Renal cortical epithelial cell (primary cell): Measurements from ENCODE around the gene PCGF2. TPM values are rescaled to one million over a fixed set of nuclear protein-coding genes. Genes with fewer than 3 reads are reported as not detected.
"Not testable (repeated sequence)": the region's sequence is repeated elsewhere in the genome, so short reads cannot be mapped to it uniquely, and the experiment has no call there.

Experiments
- DNase-seq: peaks from one replicate; pipeline ENCODE4 v3.0.0-alpha.2; 2011; ENCODE audit warnings: low read depth
- total RNA-seq: library from RNA; depleted of rRNA; stranded (reverse); fragments of >200 nt; gene quantifications from 2 replicates; pipeline ENCODE4 v1.2.3, GENCODE V29; 2014

Gene PCGF2
- total RNA-seq, result 1.7 and 8.6 TPM in 2 replicates

DNA sequence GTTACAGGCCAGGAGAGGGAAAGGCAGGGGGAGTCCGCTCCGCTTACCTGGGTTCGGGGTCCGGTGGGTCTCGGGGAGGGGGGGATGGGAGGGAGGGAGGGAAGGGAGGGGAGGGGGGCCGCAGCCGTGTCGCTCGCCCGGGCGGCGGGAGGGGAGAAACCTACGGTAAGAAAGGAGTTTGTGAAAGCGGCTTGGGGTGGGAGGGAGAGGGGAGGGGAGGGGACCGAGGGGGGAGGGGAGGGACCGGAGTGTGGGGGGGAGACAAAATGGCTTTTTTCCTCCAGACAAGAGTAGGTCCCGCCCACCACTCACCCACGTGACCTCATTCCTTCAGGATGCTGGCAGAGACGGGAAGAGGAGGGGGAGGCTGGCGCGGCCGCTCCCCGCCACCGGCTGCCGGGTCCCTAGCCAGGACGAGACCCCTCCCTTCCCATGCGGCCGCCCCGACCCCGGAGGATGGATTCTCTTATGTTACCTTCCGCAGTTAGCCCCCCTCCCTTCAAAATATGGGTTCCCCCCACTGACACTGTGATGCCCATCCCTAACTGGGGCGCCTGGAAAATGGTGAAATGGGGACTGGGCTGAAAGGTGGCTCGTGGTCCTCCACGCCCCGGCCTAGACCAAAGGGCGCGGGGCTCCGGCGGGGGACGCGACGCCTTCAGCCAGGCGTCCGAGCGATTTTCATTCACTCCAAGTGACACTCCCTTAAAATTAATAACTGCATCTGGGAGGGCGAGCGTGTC is at the start of gene PCGF2:
PCGF2 (minus strand) TSS at position 188 of the 743 bp plus-strand sequence. CDS start 7,934 bp downstream, outside the sequence.
- peak; percentile 79 for DNase-seq

DNA sequence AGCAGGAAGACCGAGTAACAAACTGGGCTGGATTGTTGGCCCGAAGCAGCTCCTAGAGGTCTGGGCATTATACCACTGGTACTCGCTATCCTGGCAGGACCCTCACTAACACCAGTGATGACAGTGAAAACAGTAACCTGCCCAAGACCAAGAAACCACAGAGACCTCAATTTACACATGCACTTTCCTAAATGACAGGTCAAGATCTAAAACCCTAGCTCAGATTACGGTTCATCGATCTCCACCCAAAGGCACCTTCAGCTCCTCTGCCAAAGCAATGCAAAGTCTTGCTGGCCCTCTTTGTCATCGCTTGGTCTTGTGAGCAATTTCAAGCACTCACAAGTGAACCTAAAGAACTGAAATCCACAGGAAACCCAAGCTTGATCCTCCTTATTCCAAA is 49.7 kb upstream of the PCGF2 start:
- no peak for DNase-seq

DNA sequence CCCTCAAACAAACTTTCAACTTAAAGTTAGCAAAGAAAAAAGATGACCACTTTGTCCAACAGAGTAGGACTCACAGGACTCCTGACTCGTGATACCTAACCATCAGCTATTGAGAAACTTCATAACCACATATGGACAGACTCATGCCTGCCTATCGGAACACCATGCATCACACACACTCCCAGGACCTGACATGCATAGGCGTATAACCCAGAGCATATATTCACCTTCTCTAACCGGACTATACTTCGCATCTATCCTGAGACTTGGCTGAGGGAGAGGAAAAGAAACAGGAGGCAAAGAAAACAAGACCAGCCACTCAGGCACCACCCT is 49.0 kb upstream of the PCGF2 start:
- peak; percentile 37 for DNase-seq

DNA sequence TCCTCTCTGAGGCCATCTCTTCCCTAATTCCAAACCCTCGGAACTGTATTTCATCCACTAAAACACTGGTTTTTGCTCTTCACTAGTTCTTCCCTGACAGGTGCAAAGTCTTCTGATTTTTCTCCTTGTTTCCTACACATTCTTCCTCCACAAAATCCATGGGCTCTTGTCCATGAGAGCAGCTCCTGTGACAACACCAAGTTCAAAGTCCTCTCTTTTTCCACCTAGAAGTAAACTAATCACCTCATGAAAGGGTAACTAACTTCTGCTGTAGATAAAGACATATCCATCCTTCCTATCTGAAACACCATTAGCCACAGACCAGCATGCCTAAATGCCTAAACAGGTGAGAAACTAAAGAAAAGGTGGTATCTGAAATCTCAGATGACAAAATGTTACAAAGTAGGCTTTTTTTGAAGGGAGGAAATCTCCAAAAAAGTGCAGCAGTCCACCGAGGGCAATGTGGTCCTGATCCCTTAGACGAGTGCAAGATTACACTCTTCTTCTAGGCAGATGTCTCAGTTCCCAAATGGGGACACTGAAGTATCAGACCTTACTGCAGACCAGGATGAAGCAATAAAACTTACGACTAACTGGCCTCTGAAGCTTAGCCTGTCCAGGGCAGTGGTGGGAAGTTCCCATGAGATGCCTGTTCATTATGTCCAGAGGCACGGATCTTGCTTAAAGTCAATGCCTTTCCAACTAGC is 48.5 kb upstream of the PCGF2 start:
- no peak for DNase-seq

DNA sequence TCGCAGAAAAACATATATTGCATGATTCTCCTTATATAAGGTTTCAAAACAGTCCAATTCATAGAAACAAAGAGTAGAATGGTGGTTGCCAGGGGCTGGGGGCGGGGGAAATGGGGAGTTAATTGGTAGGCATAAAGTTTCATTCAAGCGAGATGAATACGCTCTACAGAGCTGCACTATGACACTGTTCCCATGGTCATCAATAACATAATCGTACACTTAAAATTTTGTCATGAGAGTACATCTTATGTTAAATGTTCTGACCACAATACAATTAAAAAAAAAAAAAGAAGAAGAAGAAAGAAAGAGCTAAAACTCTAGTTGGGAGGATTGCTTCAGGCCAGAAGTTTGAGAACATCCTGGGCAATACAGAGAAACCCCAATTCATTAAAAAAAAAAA is 46.1 kb upstream of the PCGF2 start:
- no peak for DNase-seq

DNA sequence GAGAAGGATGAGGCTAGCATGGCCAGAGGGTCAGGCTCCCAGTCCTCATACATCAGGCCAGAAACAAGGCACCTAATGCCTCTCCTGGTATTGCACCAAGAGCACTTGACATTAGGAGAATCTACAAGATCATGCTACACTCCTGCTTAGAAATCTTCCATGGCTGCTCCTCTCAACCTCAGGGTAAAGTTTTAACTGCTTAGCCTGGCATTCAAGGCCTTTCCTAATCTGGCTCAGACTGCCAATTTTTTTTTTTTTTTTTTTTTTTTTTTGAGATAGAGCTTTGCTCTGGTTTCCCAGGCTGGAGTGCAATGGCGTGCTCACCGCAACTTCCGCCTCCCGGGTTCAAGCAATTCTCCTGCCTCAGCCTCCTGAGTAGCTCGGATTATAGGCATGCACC is 43.0 kb upstream of the PCGF2 start:
- DNase-seq, result no peak

DNA sequence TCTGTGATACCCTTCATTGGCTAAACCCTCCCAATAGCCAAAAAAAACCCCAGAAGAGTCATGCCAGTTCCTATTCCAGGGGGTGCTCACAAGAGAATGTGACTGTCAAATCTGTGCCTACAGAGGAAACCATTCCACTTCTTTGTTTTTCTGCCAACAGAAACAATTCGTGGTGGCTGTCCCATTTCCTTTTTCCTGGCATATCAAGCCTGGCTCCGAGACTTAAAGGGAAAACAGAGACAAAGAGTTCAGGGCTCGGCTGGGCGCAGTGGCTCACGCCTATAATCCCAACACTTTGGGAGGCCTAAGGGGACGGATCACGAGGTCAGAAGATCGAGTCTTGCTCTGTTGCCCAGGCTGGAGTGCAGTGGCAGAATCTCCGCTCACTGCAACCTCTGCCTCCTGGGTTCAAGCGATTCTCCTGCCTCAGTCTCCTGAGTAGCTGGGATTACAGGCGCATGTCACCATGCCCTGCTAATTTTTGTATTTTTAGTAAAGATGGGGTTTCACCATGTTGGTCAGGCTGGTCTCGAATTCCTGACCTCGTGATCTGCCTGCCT is 42.1 kb upstream of the PCGF2 start:
- DNase-seq, result not testable (repeated sequence)

DNA sequence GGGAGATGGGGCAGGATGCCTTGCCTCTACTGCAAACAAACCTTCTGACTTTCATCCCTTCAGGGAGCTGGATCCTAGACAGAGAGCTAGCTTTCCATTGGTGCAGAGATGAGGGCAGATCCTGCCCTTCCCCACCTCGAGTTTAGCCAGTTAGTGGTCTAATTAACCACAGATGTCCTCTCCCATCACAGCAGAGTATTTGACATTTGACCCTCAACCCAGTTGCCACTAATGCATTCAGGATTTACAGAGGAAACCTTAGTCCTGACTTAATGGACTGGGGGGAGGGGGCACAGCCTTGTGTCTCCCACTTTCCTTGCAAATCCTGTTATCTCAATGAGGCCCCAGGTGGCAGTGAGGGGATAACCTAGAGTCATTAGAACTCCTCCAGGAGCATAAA is 41.0 kb upstream of the PCGF2 start:
- DNase-seq, result no peak

DNA sequence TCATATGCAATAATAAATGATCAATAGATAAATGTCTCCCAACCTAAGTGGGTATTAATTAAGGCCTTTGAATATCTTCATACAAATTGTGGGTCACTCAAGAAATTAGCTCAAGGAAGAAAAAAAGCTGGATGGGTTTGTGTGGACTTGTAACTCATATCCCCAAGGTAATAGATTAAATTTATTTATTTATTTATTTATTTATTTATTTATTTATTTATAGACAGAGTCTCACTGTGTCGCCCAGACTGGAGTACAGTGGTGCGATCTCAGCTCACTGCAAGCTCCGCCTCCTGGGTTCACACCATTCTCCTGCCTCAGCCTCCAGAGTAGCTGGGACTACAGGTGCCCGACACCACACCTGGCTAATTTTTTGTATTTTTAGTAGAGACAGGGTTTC is 39.9 kb upstream of the PCGF2 start:
- DNase-seq, result not testable (repeated sequence)

DNA sequence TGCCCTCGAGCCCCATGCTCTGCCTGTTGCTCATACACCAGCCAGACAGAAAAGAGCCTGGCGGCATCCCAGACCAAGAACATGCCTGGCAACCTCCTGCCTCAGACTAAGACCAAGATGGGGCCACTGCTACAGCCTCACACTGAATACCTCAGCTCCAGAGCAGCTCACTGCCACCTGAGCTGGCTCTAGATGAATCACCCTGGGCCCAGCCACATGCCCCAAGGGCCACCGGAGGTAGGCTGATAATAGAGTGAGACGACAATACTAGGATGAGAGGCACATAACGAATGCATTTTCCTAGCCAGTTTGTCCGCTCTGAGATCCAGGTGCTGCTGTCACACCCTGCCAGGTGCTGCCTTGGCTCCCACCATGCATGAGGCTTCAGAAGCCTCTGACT is 38.2 kb upstream of the PCGF2 start:
- no peak for DNase-seq

DNA sequence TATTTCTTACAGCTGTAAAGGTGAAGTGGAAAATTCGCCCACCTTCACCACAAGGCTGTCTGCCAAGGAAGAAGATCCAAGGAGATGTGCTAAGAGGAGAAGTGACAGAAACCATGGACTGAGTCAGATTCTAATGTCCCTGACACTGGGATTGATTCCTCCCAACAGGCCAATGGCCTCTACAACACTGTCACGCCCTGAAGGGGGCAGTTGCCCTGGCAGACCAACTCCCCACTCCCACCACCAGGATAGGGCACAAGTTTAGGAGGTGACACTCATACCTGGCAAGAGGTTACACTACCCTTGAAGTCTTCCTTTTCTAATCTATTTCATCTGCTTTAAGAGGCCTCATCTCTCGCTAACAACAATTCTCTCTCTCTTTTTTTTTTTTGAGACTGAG is 35.1 kb upstream of the PCGF2 start:
- DNase-seq, result no peak

DNA sequence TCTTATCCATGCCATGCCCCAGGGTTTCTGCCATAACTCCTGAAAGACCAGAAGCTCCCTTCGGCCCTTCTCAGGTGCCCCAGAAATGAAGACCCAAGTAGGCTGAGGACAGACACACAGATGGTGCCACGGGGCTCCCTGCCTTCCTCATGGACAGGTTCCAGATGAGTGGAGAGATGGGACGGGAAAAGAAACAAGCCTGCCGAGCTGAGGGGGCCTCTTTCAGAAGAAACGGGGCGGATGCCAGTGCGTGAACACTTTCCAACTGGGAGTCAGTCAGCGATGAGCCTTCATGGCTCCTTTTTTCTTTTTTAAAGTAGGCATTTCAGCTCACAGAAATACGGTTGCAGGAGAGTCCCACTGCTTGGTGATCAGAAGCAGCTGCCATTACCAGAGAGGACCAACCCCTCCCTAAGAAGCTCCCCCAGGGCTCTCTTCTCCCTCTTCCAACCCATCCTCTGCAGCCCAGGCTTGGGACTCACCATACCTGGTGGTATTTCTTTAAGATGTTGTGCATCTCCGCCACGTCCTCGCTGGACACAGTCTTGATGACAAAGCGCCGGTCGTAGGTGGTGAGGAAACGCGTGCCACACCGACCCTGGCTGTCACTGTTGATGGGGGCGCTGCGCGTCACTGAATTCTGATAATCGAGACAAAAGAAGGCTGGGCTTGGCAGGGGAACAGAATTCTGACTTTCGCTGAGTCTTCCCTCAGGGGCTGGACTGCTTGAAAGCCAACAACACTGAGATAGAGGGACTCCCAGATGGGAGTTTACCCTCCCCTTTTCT is 32.0 kb upstream of the PCGF2 start:
- no peak for DNase-seq

DNA sequence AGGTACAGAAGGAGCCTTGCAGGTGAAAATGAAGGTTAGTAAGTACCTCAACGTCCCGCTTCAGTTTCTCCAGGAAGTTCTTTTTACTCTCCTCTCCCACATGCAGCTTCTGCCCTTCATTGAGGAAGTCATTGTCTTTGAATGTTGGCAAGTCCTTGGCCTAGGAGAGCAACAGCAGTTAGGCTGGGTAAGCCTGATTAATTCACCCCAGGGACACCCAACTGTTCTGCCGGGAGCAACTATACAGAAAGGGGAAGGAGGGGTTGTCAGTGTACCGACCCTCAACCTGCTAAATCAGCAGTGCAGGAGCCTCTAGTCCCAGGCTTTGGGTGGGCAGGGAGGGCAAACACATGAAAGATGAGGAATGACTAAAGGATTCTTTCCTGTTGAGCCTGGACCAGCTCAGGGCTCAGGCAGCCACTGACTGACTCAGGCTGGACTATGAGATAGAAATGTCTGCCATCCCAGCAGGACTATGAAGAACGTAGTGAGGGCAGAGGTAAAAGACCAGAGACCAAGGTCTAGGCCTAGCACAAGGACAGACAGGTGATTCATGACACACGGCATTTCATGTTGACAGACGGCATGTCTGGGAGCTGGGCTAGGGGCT is 29.6 kb upstream of the PCGF2 start:
- DNase-seq, result no peak

DNA sequence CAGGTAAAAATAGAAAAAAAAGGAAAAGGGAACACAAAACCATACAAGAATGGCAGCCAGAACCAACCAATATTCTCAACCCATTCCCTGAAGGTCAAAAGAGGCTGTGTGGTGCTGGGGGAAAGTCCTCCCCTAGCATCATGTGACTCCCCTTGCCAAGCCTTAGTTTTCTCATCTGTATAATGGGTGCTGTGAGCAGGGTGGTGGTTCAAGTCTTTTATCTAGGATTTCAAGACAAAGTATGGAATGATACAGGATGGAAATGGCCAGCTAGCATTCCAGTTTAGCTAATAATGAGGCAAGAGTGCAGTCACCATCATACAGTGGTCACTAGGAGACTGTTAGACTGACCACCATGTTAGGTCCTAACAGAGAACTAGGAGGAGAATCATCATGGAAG is 25.1 kb upstream of the PCGF2 start:
- DNase-seq, result no peak

DNA sequence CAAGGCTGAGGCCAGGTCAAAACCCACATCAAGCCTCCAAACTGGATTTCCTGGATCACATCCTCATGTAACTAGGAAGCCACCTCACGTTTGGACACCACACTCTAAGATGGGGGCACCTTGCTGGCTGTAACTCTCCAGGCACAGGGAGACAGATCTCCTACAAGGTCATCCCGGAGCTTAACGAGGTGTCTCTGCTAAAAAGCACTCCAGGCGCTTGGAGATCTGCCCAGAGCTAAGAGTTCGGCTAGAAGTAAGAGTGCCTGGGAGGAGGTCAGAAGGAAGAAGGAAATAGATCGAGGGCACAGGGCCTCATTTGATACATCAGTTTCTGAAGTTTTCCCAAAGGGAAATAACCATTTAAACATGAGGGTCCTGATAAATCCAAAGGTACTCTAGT is 20.3 kb upstream of the PCGF2 start:
- DNase-seq, result no peak

DNA sequence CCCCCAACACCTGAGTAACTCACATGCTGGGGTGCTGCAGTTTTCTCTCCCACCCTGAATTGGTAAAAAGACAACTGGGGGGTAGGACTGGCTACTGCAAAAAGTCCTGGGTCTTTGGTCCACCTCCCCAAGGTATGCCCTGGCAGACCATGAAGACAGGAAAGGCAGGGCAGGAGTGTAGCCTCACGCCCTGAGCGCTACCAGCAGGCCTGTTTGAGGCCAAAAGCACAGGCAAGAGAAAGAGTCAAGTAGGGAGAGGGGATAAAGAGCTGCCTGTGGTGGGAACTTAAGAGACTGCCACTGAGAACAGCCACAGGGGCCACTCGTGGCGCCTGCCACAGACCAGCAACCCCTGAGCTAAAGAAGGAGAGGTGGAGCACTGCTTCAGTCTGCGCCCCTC is 18.2 kb upstream of the PCGF2 start:
- DNase-seq, result no peak

DNA sequence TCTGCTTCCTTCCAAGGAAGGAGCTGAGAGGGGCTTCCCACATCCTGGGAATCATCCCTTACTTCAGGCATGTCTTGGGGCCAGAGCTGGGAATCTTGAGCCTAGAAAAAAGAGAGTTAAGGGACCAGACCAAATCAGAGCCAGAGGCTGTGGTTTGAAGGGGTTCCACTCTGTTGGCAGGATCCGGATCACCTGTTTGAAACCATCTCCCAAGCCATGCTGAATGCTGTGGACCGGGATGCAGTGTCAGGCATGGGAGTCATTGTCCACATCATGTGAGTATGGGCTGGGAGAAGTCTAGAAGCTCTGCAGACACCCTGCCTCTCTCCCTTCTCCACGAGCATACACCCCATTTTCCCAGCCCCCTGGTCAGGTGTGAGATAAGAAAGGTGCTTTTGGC is 14.1 kb upstream of the PCGF2 start:
- no peak for DNase-seq

DNA sequence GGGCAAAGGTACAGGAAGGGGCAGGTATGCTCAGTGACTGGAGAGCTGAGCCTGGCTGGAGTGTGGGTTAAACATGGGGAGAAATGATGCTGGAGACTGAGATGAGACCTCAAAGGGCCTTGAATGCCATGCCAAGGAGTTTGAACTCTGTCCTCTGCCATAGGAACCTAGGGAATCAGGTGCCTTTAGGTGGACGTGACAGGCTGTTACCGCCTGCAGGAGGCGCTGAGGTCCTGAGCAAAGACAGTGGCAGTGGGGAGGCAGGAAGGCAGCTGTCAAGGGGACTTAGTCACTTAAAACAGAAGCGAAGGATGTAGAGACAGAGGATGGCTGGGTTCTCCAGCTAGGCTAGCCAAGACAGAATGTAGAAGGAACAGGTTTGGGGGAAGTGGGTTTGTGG is 13.5 kb upstream of the PCGF2 start:
- DNase-seq, result peak; percentile 21

DNA sequence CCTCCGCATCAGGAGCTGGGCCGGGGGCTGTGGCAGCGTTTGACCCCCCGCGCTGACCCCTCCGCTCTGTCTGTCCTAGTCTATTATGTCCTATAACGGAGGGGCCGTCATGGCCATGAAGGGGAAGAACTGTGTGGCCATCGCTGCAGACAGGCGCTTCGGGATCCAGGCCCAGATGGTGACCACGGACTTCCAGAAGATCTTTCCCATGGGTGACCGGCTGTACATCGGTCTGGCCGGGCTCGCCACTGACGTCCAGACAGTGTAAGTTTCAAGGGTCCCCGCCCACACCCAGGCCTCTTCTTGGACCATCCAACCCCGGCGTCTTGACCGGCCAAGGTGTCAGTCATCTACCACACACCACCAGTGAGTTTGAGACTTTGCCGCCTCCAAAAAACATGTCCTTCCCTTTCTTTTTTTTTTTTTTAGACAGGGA is 5.0 kb upstream of the PCGF2 start:
- no peak for DNase-seq

DNA sequence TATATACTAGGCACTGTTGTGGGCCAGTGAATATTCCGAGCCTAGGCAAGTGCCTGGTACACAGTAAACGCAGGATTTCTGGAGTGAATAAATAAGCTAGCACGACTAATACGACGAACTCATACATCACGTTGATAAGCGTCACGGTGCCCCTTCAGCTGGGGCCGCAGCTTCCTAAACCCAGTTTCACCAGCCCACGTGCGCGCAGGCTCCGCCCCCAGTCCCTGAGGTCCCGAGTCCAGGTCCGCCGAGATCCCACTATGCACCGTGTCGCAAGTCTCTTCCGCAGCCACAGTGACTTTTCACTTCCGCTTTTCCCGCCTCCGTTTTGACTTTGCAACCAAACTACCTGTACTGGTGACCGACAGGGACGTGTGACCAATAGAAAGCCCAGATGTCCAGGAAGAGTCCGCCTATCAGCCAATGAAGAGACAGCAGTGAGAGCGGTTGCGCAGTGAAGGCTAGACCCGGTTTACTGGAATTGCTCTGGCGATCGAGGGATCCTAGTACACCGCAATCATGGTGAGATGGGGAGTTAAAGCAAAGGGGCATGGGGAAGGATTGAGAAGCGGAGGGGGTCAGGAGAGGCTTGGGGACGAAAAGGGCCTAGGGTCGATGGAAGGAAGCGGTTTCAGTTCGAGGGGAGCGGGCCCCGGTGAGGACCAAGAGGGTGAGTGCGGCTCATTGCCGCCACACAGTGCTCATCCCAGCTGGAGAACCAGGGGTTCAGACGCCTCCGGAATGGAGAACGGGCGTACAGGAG is 4.4 kb upstream of the PCGF2 start, which contains the start of gene PSMB3:
PSMB3 (plus strand) TSS at position 434 of the 763 bp plus-strand sequence; CDS start at position 520, 86 bp downstream.
- DNase-seq, result peak; percentile 99

DNA sequence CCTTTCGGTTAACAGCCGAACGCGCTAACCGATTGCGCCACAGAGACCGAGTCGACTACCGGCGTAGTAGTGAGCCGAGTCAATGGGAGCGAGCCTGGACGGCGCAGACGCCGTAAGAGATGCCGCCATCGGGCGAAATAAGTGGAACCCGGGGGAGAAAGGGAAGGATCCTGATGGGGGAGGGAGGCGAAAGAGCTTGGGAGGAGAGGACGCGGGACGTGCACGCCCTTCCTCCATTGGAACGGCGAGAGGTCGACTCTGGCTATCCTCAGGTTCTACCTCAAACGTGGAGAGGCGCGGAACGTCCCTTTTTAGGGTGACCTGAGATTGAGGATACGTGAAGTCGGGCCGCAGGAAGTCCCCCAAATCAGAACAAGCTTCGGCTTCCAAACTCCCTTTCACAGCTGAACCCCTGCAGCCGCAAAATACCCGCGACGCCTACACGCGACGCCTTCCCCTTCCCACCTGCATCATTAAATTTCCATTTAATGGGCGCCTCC is 3.7 kb upstream of the PCGF2 start:
- peak; percentile 68 for DNase-seq
